Hepatocyte (in vitro differentiated cells): ENCODE measurements around the gene SPON1.

ENCODE experiments used
- CTCF ChIP-seq: fragments of 200-600 bp; sonication (generic); IDR thresholded peaks from 2 replicates; pipeline ENCODE4 v1.5.1; 2016; ENCODE audit warnings: antibody characterized with exemption, mild to moderate bottlenecking; ENCODE audit not compliant: poor library complexity
- EZH2 ChIP-seq: fragments of 200-600 bp; sonication (generic); IDR thresholded peaks from 2 replicates; pipeline ENCODE4 v1.6.1; 2016; ENCODE audit warnings: antibody characterized with exemption, mild to moderate bottlenecking, borderline replicate concordance
- EZH2phosphoT487 ChIP-seq: fragments of 200-600 bp; sonication (generic); IDR thresholded peaks from one replicate; pipeline ENCODE4 v1.6.1; 2018; ENCODE audit warnings: antibody characterized with exemption, mild to moderate bottlenecking, low read depth, moderate library complexity; ENCODE audit not compliant: unreplicated experiment, severe bottlenecking

- TF ChIP-seq CTCF, result no peak
- TF ChIP-seq EZH2phosphoT487, result no peak
- TF ChIP-seq EZH2, result no peak
These were observed 161.8 kb downstream of the SPON1 start for GRCh38 chr11:14124350-14124749.
